ENCODE results near the gene ASGR1. TPM values are rescaled to one million over a fixed set of nuclear protein-coding genes. Genes with fewer than 3 reads are reported as not detected.

Gene ASGR1
- total and polyA plus RNA-seq, 12 donors = 0.29 to 6.9 (median 1.8) TPM; not detected in 2

GRCh38 chr17:7133916-7134315, 45.3 kb downstream of the ASGR1 start:
- H3K4me3 ChIP-seq = no peak overlapping the region
- DNase-seq = no peak
- peaks cover 8% of the 10 kb centered on the region for H3K27me3 ChIP-seq
- WGBS, 4 donors = 55 to 83% (median 78%) methylated on average over 12 to 20 of the region's 20 CpGs
- no peak overlapping the region for H3K27ac ChIP-seq
- no peaks in the 10 kb centered on the region for H3K9me3 ChIP-seq (replicated peaks in 1 of 3)
- H3K4me1 ChIP-seq (replicated peaks in 1 of 2) = peaks cover 0 to 15% of the 10 kb centered on the region in 2 donors
- no peak for TF ChIP-seq POLR2A (IDR thresholded peaks at IDR 0.05)
- no peak for TF ChIP-seq CTCF (IDR thresholded peaks at IDR 0.05)
- no peaks in the 10 kb centered on the region for H3K36me3 ChIP-seq (replicated peaks in 1 of 2)
- intact Hi-C loops (cut with DNase I) = no loop called here

GRCh38 chr17:7133424-7133823, 45.7 kb downstream of the ASGR1 start:
- H3K36me3 ChIP-seq (replicated peaks in 1 of 2) = no peaks in the 10 kb centered on the region
- H3K27ac ChIP-seq = no peak overlapping the region
- 40 to 49% (median 45%) methylated on average over 13 to 19 of the region's 19 CpGs for WGBS, 4 donors
- peaks cover 0 to 15% of the 10 kb centered on the region in 2 donors for H3K4me1 ChIP-seq (replicated peaks in 1 of 2)
- H3K9me3 ChIP-seq (replicated peaks in 1 of 3) = no peaks in the 10 kb centered on the region
- H3K4me3 ChIP-seq = no peak overlapping the region
- peak in 6 of 7 donors; percentile 21 to 65 (median 36) for DNase-seq
- peaks cover 8% of the 10 kb centered on the region for H3K27me3 ChIP-seq
- peak in 4 of 6 experiments; percentile 7 to 23 (median 18) for TF ChIP-seq CTCF (IDR thresholded peaks at IDR 0.05)
- no peak for TF ChIP-seq POLR2A (IDR thresholded peaks at IDR 0.05)
- intact Hi-C loops (cut with DNase I) = no loop called here

- Histone ChIP-seq H3K36me3 (replicated peaks in 1 of 2) (no peaks in the 10 kb centered on the region), H3K27me3 (peaks cover 6% of the 10 kb centered on the region), H3K9me3 (replicated peaks in 1 of 3) (no peaks in the 10 kb centered on the region), H3K4me1 (replicated peaks in 1 of 2) (peaks cover 0 to 15% of the 10 kb centered on the region in 2 donors), H3K4me3 (no peak overlapping the region), H3K27ac (peak overlapping the region in 2 of 5 donors; percentile 17 to 66)
- no peak for TF ChIP-seq CTCF (IDR thresholded peaks at IDR 0.05)
- no peak for TF ChIP-seq POLR2A (IDR thresholded peaks at IDR 0.05)
- intact Hi-C loops (cut with DNase I) = no loop called here
- no peak for DNase-seq
- 37 to 47% (median 43%) methylated on average over 6 to 7 of the region's 7 CpGs for WGBS, 4 donors
These were observed 46.6 kb downstream of the ASGR1 start for GRCh38 chr17:7132511-7133094.

- TF ChIP-seq POLR2A (IDR thresholded peaks at IDR 0.05) = no peak
- no peak for TF ChIP-seq CTCF (IDR thresholded peaks at IDR 0.05)
- H3K4me3 ChIP-seq = peak overlapping the region in 1 of 4 donors; percentile 23
- WGBS, 4 donors = 73 to 82% (median 78%) methylated on average over 5 of the region's 5 CpGs
- H3K27me3 ChIP-seq = no peaks in the 10 kb centered on the region
- no peak for DNase-seq
- H3K27ac ChIP-seq = peak overlapping the region in 2 of 5 donors; percentile 8 to 78
- peaks cover 0 to 10% of the 10 kb centered on the region in 2 donors for H3K4me1 ChIP-seq (replicated peaks in 1 of 2)
- H3K36me3 ChIP-seq (replicated peaks in 1 of 2) = no peaks in the 10 kb centered on the region
- intact Hi-C loops (cut with DNase I) = no loop called here
- H3K9me3 ChIP-seq (replicated peaks in 1 of 3) = no peaks in the 10 kb centered on the region
These were observed 47.8 kb downstream of the ASGR1 start for GRCh38 chr17:7131423-7131791.
